Trophoblast cell (in vitro differentiated cells and primary cell): Measurements from ENCODE around the gene FOXD1.

ENCODE experiments used
- DNase-seq, 2 donors: peaks; one replicate each; pipeline ENCODE4 v3.0.0-alpha.2; 2016
- H2AFZ ChIP-seq: 2 replicates; pipeline ENCODE4 v1.6.1; 2013; ENCODE audit warnings: low read length, moderate library complexity, mild to moderate bottlenecking; ENCODE audit not compliant: insufficient read depth, poor library complexity
- H2AK5ac ChIP-seq: 2 replicates; pipeline ENCODE4 v1.6.1; 2013; ENCODE audit warnings: mild to moderate bottlenecking, low read length
- H2BK120ac ChIP-seq: 2 replicates; pipeline ENCODE4 v1.6.1; 2013; ENCODE audit warnings: low read length, mild to moderate bottlenecking, moderate library complexity; ENCODE audit not compliant: insufficient read depth, poor library complexity
- H2BK12ac ChIP-seq: 2 replicates; pipeline ENCODE4 v1.6.1; 2013; ENCODE audit warnings: mild to moderate bottlenecking, low read length, moderate library complexity
- H2BK5ac ChIP-seq: 2 replicates; pipeline ENCODE4 v1.6.1; 2013; ENCODE audit warnings: low read length, low read depth, moderate library complexity, mild to moderate bottlenecking; ENCODE audit not compliant: poor library complexity
- H3K14ac ChIP-seq: 2 replicates; pipeline ENCODE4 v1.6.1; 2013; ENCODE audit warnings: mild to moderate bottlenecking, low read length
- H3K18ac ChIP-seq: 2 replicates; pipeline ENCODE4 v1.6.1; 2013; ENCODE audit warnings: mild to moderate bottlenecking, low read length
- H3K23ac ChIP-seq: 2 replicates; pipeline ENCODE4 v1.6.1; 2013; ENCODE audit warnings: low read length
- H3K27ac ChIP-seq: 2 replicates; pipeline ENCODE4 v1.5.1; 2013; ENCODE audit warnings: low read depth, mild to moderate bottlenecking, inconsistent platforms, low read length, moderate library complexity
- H3K27me3 ChIP-seq: 2 replicates; pipeline ENCODE4 v1.6.1; 2013; ENCODE audit warnings: inconsistent platforms, mild to moderate bottlenecking, low read length, moderate library complexity; ENCODE audit not compliant: insufficient read depth
- H3K36me3 ChIP-seq, 2 experiments: 1 replicate in 1 of 2; 2 replicates in 1 of 2; pipeline ENCODE4 v1.6.1; 2013; ENCODE audit warnings: low read length in 2 of 2, mild to moderate bottlenecking in 2 of 2, moderate library complexity in 1 of 2; ENCODE audit not compliant: insufficient read depth in 2 of 2, control insufficient read depth in 1 of 2
- H3K4ac ChIP-seq: 2 replicates; pipeline ENCODE4 v1.6.1; 2013; ENCODE audit warnings: low read depth, mild to moderate bottlenecking, low read length, moderate library complexity
- H3K4me1 ChIP-seq, 2 experiments: 1 replicate in 1 of 2; 2 replicates in 1 of 2; pipeline ENCODE4 v1.6.1; 2013; ENCODE audit warnings: low read length in 2 of 2, mild to moderate bottlenecking in 2 of 2, moderate library complexity in 1 of 2; ENCODE audit not compliant: insufficient read depth in 2 of 2, control insufficient read depth in 1 of 2
- H3K4me2 ChIP-seq: 2 replicates; pipeline ENCODE4 v1.6.1; 2013; ENCODE audit warnings: inconsistent platforms, mild to moderate bottlenecking, low read length, moderate library complexity
- H3K4me3 ChIP-seq: 2 replicates; pipeline ENCODE4 v1.5.1; 2013; ENCODE audit warnings: mild to moderate bottlenecking, low read depth, low read length, inconsistent platforms
- H3K79me1 ChIP-seq: one replicate; pipeline ENCODE4 v1.6.1; 2013; ENCODE audit warnings: low read length
- H3K79me2 ChIP-seq: 2 replicates; pipeline ENCODE4 v1.6.1; 2013; ENCODE audit warnings: low read length, mild to moderate bottlenecking; ENCODE audit not compliant: control insufficient read depth, insufficient read depth, poor library complexity
- H3K9ac ChIP-seq: 2 replicates; pipeline ENCODE4 v1.6.1; 2013; ENCODE audit warnings: mild to moderate bottlenecking, low read length
- H3K9me3 ChIP-seq: 2 replicates; pipeline ENCODE4 v1.6.1; 2013; ENCODE audit warnings: low read depth, mild to moderate bottlenecking, control low read depth, inconsistent platforms, low read length; ENCODE audit not compliant: insufficient read depth
- H4K12ac ChIP-seq: 2 replicates; pipeline ENCODE4 v1.6.1; 2013; ENCODE audit warnings: low read depth, mild to moderate bottlenecking, low read length, moderate library complexity
- H4K8ac ChIP-seq: 2 replicates; pipeline ENCODE4 v1.6.1; 2013; ENCODE audit warnings: low read depth, mild to moderate bottlenecking, low read length, moderate library complexity
- H4K91ac ChIP-seq: one replicate; pipeline ENCODE4 v1.6.1; 2013; ENCODE audit warnings: low read depth, mild to moderate bottlenecking, low read length, moderate library complexity
- WGBS: extraction: QIAGEN DNeasy Blood & Tissue Kit; methylation state at CpG from one replicate; pipeline ENCODE4 v1.1.7; 2013; ENCODE audit warnings: missing lambda C conversion rate; ENCODE audit not compliant: insufficient read length, insufficient coverage; ENCODE audit errors: extremely low coverage; 5-methylcytosine and 5-hydroxymethylcytosine counted together

The FOXD1 gene

DNA sequence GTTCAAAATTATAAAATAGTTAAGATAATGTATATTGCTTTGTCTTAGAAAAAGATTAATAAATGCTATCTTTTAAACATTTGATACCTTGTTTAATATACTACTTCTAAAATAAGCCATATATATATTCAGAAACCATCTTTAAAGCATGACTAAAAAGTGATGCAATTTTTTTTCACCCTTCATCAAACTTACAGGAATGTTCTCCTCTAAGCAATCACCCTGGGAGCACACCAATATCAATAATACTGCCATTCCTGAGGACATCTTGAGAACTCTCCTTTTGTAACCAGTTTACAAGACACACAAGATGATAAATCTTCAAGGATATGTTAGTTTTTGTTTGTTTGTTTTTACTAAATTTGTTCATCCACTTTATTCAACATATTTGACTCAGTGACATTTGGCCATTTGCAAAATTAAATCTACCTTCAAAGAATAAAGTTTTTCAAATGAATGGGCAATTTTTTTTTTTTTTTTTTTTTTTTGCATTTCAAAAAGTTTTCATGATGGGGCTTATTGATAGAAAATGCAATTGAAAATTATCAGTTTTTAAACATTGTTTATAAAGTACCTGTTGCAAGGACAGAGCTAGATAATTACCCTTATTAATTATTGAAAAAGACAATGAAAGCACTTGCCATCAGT is 17.2 kb downstream of the FOXD1 start:
- Histone ChIP-seq H2AK5ac (no peak overlapping the region), H4K8ac (no peak overlapping the region), H3K4me3 (no peak overlapping the region), H3K14ac (no peak overlapping the region), H3K4ac (no peak overlapping the region), H4K12ac (no peak overlapping the region), H2BK120ac (no peak overlapping the region), H3K9ac (no peak overlapping the region), H3K36me3 (no peaks in the 10 kb centered on the region), H3K27me3 (peaks cover 11% of the 10 kb centered on the region), H2AFZ (no peak overlapping the region), H4K91ac (no peak overlapping the region), H3K79me1 (no peaks in the 10 kb centered on the region), H2BK12ac (no peak overlapping the region), H3K27ac (no peak overlapping the region), H3K4me2 (no peak overlapping the region), H3K79me2 (no peaks in the 10 kb centered on the region), H3K4me1 (no peaks in the 10 kb centered on the region), H3K18ac (no peak overlapping the region), H2BK5ac (no peak overlapping the region), H3K9me3 (no peaks in the 10 kb centered on the region), H3K23ac (no peak overlapping the region)
- no peak for DNase-seq

DNA sequence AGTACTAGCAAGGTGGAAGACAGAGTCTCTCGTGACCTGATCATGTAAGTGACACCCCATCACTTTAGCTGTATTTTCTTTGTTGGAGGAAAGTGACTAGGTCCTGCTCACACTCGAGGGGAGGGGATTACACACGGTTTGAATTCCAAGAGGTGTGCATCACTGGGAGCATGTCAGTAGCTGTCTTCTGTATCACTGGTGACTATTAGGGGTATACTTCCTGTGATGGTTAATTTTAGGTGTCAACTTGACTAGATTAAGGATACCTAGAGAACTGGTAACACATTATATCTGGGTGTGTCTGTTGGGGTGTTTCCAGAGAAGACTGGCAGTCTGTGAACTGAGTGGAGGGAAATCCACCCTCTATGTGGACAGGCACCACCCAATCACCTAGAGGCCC is 22.5 kb downstream of the FOXD1 start:
- Histone ChIP-seq H3K4ac (no peak overlapping the region), H3K4me3 (no peak overlapping the region), H2BK5ac (no peak overlapping the region), H2AFZ (no peak overlapping the region), H3K9me3 (no peaks in the 10 kb centered on the region), H3K79me1 (no peaks in the 10 kb centered on the region), H3K79me2 (no peaks in the 10 kb centered on the region), H3K14ac (no peak overlapping the region), H2BK12ac (no peak overlapping the region), H3K4me2 (no peak overlapping the region), H3K36me3 (no peaks in the 10 kb centered on the region), H4K8ac (no peak overlapping the region), H4K91ac (no peak overlapping the region), H2BK120ac (no peak overlapping the region), H2AK5ac (no peak overlapping the region), H3K18ac (no peak overlapping the region), H3K9ac (no peak overlapping the region), H3K23ac (no peak overlapping the region), H4K12ac (no peak overlapping the region), H3K27me3 (peaks cover 5% of the 10 kb centered on the region), H3K4me1 (no peaks in the 10 kb centered on the region), H3K27ac (no peak overlapping the region)
- no peak for DNase-seq
- no CpG with 5 or more reads among the region's 3 CpGs for WGBS

DNA sequence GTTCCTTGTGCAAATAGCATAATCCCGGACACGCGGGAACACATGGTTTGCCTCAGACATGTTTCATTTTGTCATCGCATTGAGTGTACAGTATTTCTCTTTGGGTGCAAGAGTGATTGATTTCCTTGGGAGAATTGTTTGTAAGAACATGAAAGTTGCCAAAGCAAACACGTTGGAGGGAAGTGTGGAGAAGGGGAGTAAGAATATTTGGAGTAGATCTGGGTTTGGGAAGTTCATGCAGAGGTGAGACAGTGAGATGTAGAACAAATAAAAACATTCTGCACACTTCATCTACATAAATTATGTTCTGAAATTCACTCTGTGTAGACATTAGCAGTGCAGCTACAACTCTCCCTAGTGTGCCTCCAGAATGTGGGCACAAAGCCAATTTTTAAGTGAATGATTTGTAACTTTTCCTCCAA is 24.0 kb downstream of the FOXD1 start:
- Histone ChIP-seq H2AK5ac (no peak overlapping the region), H3K4me2 (no peak overlapping the region), H3K27me3 (peaks cover 19% of the 10 kb centered on the region), H4K12ac (no peak overlapping the region), H3K14ac (no peak overlapping the region), H3K36me3 (no peaks in the 10 kb centered on the region), H3K4me3 (no peak overlapping the region), H3K9ac (no peak overlapping the region), H3K4me1 (peaks cover 2 to 6% of the 10 kb centered on the region in 2 experiments), H3K79me1 (no peaks in the 10 kb centered on the region), H3K9me3 (no peaks in the 10 kb centered on the region), H3K27ac (no peak overlapping the region), H4K8ac (no peak overlapping the region), H2BK120ac (no peak overlapping the region), H2BK5ac (no peak overlapping the region), H2BK12ac (no peak overlapping the region), H3K4ac (no peak overlapping the region), H2AFZ (no peak overlapping the region), H4K91ac (no peak overlapping the region), H3K23ac (peak overlapping the region; percentile 87), H3K18ac (no peak overlapping the region), H3K79me2 (no peaks in the 10 kb centered on the region)
- WGBS = no CpG with 5 or more reads among the region's 5 CpGs
- no peak for DNase-seq

DNA sequence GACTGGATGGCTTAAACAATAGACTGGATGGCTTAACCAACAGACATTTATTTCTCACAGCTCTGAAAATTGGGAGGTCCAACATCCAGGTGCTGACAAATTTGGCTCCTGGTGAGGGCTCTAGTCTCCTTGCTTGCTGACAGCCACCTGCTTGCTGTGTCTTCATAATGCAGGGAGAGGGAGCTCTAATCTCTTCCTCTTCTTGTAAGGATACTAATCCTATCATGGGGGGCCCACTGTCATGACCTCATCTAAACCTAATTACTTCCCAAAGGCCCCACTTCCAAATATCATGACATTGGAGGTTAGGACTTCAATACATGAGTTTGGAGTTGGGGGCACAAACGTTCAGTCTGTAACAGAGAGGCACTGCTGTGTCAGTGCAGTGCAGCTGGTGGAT is 26.4 kb downstream of the FOXD1 start:
- Histone ChIP-seq H3K9me3 (peaks cover 4% of the 10 kb centered on the region), H3K27me3 (peaks cover 41% of the 10 kb centered on the region), H3K18ac (no peak overlapping the region), H3K36me3 (no peaks in the 10 kb centered on the region), H3K23ac (no peak overlapping the region), H3K4me3 (no peak overlapping the region), H3K9ac (no peak overlapping the region), H4K8ac (no peak overlapping the region), H3K14ac (no peak overlapping the region), H2AK5ac (no peak overlapping the region), H3K4me2 (no peak overlapping the region), H3K4me1 (peaks cover 4 to 8% of the 10 kb centered on the region in 2 experiments), H2BK5ac (no peak overlapping the region), H4K91ac (no peak overlapping the region), H2BK120ac (no peak overlapping the region), H2AFZ (no peak overlapping the region), H4K12ac (no peak overlapping the region), H3K79me1 (no peaks in the 10 kb centered on the region), H3K79me2 (no peaks in the 10 kb centered on the region), H3K27ac (no peak overlapping the region), H2BK12ac (no peak overlapping the region), H3K4ac (no peak overlapping the region)
- DNase-seq = no peak
- WGBS = no CpG with 5 or more reads among the region's 1 CpG
